MCF 10A (cell line): ENCODE data around the gene BTG1. TPM values are rescaled to one million over a fixed set of nuclear protein-coding genes. Genes with fewer than 3 reads are reported as not detected.

ENCODE experiments used
- BruUV-seq: library from RNA; stranded (reverse); fragments of 400-500 nt; replicated peaks from 2 replicates; lab custom pipeline; 2021; lab: Mats Ljungman, UMichigan
- CTCF ChIA-PET: fragments of 300-600 bp; sonication (Branson Sonifier 250); formaldehyde crosslinking; extraction: SDS; loops from one replicate; lab custom pipeline; 2021; ENCODE audit warnings: antibody characterized with exemption, inconsistent platforms; lab: Yijun Ruan, JAX
- POLR2A ChIA-PET: fragments of 300-600, 350-650 bp; sonication (Branson Sonifier 250); formaldehyde crosslinking; extraction: SDS; loops from one replicate; lab custom pipeline; 2020; ENCODE audit warnings: antibody characterized with exemption, inconsistent platforms; lab: Yijun Ruan, JAX
- DNase-seq: peaks from one replicate; pipeline ENCODE4 v3.0.0-alpha.2; 2018; ENCODE audit not compliant: unreplicated experiment
- H3K27ac Mint-ChIP-seq: one replicate; pipeline ENCODE4 v1.8.0; 2022; ENCODE audit warnings: mild to moderate bottlenecking, low read depth, mixed read lengths; ENCODE audit not compliant: unreplicated experiment
- H3K27me3 Mint-ChIP-seq: one replicate; pipeline ENCODE4 v1.8.0; 2022; ENCODE audit warnings: mixed read lengths; ENCODE audit not compliant: insufficient read depth, unreplicated experiment
- H3K36me3 Mint-ChIP-seq: one replicate; pipeline ENCODE4 v1.8.0; 2022; ENCODE audit warnings: mild to moderate bottlenecking, moderate library complexity, mixed read lengths; ENCODE audit not compliant: insufficient read depth, unreplicated experiment
- H3K4me1 Mint-ChIP-seq: one replicate; pipeline ENCODE4 v1.8.0; 2022; ENCODE audit warnings: mixed read lengths; ENCODE audit not compliant: insufficient read depth, unreplicated experiment
- H3K4me3 Mint-ChIP-seq: one replicate; pipeline ENCODE4 v1.8.0; 2022; ENCODE audit warnings: mild to moderate bottlenecking, moderate library complexity, mixed read lengths; ENCODE audit not compliant: unreplicated experiment
- H3K9me3 Mint-ChIP-seq: one replicate; pipeline ENCODE4 v1.8.0; 2022; ENCODE audit warnings: mixed read lengths; ENCODE audit not compliant: unreplicated experiment
- intact Hi-C: fragments of 100-400 bp; cut with micrococcal nuclease; formaldehyde crosslinking; loops from 2 replicates; pipeline ENCODE4 v1.14.1; 2022
- total RNA-seq: library from RNA; stranded (reverse); gene quantifications from 2 replicates; pipeline ENCODE4 v1.2.3, GENCODE V29; 2022
- TF ChIP-seq, protein P1 (sequence below): fragments of 200-600 bp; IDR thresholded peaks from one replicate; pipeline ENCODE4 v1.8.0; 2022; ENCODE audit warnings: antibody characterized with exemption, mild to moderate bottlenecking; ENCODE audit not compliant: unreplicated experiment

BTG1 gene
- total RNA-seq, 1 experiment from 2014 or later, result 128 TPM

DNA sequence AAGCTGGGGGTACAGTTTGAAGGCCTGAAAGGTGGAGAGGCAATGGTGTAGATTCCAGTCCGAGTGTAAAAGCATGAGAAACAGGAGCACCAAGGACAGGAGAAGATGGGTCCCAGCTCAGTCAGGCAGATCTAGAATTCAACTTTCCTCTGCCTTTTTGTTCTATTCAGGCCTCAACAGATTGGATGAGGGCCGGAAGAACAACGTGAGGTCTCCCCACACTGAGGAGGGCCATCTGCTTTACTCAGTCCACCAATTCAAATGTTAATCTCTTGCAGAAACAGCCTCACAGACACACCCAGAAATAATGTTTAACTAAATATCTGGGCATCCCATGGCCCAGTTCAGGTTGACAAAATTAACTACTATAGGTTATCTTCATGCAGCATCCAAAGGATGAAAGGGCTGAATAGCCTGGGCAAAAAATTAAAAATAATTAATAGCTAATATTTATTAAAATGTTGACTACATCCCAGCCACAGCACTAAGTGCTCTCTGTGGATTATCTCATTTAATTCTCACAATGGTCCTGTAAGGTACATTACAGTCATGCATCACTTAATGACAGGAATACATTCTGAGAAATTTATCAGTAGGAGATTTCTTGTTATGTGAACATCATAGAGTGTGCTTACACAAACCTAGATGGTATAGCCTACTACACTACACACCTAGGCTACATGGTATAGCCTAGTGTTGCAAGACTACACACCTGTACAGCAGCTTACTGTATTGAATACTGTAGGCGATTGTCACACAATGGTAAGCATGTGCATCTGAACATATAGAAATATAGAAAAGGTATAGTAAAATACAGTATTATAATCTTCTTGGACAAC is 22.5 kb downstream of the BTG1 start:
- no peaks in the 10 kb centered on the region for H3K27me3 Mint-ChIP-seq
- peak overlapping the region; percentile 37 for H3K27ac Mint-ChIP-seq
- DNase-seq, result no peak
- H3K9me3 Mint-ChIP-seq, result peaks cover 11% of the 10 kb centered on the region
- H3K36me3 Mint-ChIP-seq, result peaks cover 7% of the 10 kb centered on the region
- H3K4me3 Mint-ChIP-seq, result no peak overlapping the region
- TF ChIP-seq, protein P1, sequence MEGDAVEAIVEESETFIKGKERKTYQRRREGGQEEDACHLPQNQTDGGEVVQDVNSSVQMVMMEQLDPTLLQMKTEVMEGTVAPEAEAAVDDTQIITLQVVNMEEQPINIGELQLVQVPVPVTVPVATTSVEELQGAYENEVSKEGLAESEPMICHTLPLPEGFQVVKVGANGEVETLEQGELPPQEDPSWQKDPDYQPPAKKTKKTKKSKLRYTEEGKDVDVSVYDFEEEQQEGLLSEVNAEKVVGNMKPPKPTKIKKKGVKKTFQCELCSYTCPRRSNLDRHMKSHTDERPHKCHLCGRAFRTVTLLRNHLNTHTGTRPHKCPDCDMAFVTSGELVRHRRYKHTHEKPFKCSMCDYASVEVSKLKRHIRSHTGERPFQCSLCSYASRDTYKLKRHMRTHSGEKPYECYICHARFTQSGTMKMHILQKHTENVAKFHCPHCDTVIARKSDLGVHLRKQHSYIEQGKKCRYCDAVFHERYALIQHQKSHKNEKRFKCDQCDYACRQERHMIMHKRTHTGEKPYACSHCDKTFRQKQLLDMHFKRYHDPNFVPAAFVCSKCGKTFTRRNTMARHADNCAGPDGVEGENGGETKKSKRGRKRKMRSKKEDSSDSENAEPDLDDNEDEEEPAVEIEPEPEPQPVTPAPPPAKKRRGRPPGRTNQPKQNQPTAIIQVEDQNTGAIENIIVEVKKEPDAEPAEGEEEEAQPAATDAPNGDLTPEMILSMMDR, result no peak
- no TSS peak for BruUV-seq
- ChIA-PET CTCF (interaction anchor here (0.6 to 1.1 kb wide), 3 partner anchors 289 to 741 kb away, joined by 3 to 4 read pairs (median 3); no protein-coding TSS in a partner anchor), POLR2A (interaction anchor here (0.6 to 2.5 kb wide), 14 partner anchors 8 to 545 kb away, joined by 3 to 10 read pairs (median 4); no protein-coding TSS in a partner anchor)
- peaks cover 22% of the 10 kb centered on the region for H3K4me1 Mint-ChIP-seq
- intact Hi-C loops, result no loop called here

DNA sequence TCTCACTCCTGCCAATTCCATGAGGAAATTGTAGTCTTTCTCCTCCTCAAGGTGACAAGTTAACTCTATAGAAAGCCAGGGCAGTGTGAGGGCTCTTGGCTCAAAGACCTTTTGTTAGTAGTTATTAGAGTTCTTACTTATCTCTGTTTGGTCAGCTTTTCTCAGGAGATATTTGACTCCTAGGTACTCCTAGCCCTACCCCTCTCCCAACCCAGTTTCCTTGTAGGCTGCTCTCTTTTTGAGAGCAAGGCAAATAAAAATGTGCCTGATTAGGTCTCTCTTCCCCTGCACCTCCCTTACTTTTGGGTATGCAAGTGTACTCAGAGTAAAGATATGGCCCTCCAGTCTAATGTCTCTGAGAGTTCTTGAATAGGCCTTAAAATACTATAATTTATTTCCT is 23.8 kb downstream of the BTG1 start:
- H3K27ac Mint-ChIP-seq, result peak overlapping the region; percentile 37
- peaks cover 7% of the 10 kb centered on the region for H3K36me3 Mint-ChIP-seq
- no peak overlapping the region for H3K4me3 Mint-ChIP-seq
- POLR2A ChIA-PET, result interaction anchor here (0.7 to 2.5 kb wide), 9 partner anchors 10 to 740 kb away, joined by 3 to 10 read pairs (median 4); no protein-coding TSS in a partner anchor
- CTCF ChIA-PET, result interaction anchor here (0.6 to 1.2 kb wide), 3 partner anchors 16 to 760 kb away, joined by 3 to 4 read pairs (median 3); no protein-coding TSS in a partner anchor
- peaks cover 22% of the 10 kb centered on the region for H3K4me1 Mint-ChIP-seq
- TF ChIP-seq, protein P1, result no peak
- no peaks in the 10 kb centered on the region for H3K27me3 Mint-ChIP-seq
- DNase-seq, result no peak
- H3K9me3 Mint-ChIP-seq, result peaks cover 11% of the 10 kb centered on the region
- no TSS peak for BruUV-seq
- intact Hi-C loops, result no loop called here

DNA sequence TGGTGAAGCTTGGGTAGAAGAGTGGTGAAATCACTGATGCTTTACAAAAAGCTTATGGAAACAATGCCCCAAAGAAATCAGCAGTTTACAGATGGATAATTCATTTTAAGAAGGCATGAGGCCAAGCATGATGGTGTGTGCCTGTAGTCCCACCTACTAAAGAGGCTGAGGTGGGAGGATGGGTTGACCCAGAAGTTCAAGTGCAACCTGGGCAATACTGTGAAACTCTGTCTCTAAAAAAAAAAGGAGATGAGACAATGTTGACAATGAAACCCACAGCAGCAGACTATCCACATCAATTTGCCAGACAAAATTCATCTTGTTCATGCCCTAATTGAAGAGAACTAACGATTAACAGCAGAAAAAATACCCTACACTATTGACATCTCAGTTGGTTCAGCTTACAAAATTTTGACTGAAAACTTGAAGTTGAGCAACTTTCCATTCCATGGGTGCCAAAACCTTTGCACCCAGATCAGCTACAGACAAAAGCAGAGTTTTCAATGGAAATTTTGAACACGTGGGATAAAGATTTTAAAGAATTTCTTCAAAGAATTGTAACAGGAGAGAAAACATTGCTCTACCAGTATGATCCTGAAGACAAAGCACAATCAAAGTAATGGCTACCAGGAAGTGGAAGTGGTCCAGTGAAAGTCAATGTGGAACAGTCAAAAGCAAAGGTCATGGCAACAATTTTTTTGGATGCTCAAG is 26.7 kb downstream of the BTG1 start:
- no peak overlapping the region for H3K4me3 Mint-ChIP-seq
- H3K27me3 Mint-ChIP-seq, result no peaks in the 10 kb centered on the region
- peaks cover 19% of the 10 kb centered on the region for H3K4me1 Mint-ChIP-seq
- H3K27ac Mint-ChIP-seq, result no peak overlapping the region
- TF ChIP-seq, protein P1, result no peak
- no TSS peak for BruUV-seq
- CTCF ChIA-PET, result interaction anchor here (0.7 kb wide), 2 partner anchors 27 to 30 kb away, joined by 3 read pairs; partner anchors contain the start of gene BTG1
- intact Hi-C loops, result no loop called here
- H3K36me3 Mint-ChIP-seq, result no peaks in the 10 kb centered on the region
- peaks cover 11% of the 10 kb centered on the region for H3K9me3 Mint-ChIP-seq
- no peak for DNase-seq
- POLR2A ChIA-PET, result interaction anchor here (0.6 to 1.1 kb wide), 6 partner anchors 19 to 755 kb away, joined by 3 to 4 read pairs (median 3); no protein-coding TSS in a partner anchor
